CD4-positive, alpha-beta T cell treated with Interleukin-6 at 100 ng/mL for 8 hours (primary cell): ENCODE data around the gene MYO1D.

Experiments used
- DNase-seq: peaks from one replicate; pipeline ENCODE4 v3.0.0-alpha.2; 2020; ENCODE audit warnings: mixed read lengths, low spot score

Gene MYO1D

GRCh38 chr17:32819035-32819434 lies 57.9 kb downstream of the MYO1D start:
- DNase-seq, result no peak

DNA sequence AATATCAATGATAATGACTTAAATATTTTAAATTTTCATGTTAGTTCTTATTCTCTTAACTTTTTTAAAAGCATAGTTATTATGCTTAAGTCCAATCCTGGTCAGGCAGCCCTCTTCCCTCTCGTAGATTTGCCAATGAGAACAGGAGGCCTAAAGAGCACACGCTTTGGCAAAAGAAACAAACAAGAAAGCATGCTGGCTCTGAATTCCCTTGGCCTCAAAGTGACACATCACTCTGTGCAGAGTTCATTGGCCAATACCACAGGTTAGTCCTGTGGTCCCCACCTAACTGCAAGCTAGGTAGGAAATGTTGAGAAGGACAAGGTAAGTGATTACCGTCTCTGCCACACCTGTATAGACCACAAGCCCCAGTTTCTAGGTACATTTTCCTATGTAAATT lies 61.5 kb downstream of the MYO1D start:
- no peak for DNase-seq

DNA sequence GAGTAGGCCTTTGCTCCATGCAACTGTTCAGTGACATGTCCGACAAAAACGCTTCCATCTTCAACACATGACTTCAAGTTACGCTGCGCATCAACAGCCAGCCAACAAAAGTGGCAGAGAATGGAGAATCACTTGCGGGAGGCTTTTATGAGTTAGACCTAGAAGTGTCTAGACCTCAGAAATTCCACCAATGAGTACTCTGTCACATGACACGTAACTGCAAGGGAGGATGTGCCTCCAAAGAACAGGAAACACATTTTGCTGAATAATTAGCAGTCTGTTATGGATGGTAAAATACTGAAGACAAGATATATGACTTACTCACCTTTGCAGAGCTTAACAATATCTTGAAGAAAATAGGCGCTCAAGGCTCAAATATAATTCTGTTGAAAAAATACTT lies 62.1 kb downstream of the MYO1D start:
- no peak for DNase-seq

DNA sequence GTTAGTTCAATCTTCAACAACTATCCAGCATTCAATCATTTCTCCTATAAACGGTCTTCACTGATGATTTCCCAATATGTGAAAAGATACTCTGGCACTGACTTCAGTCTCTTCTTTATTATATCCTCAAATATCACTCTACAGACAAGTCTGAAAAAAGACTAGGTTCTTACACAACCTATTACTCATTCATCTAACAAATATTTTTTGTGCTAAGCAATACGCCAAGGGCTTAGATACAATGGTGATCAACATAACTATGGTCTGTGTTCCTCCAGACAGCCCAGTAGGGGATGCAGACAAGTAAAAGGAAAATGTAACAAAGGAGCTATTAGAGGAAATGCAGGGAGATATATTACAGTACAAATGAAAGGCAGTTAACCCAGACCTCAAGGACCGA lies 63.9 kb downstream of the MYO1D start:
- no peak for DNase-seq

- DNase-seq, result no peak
Measured at GRCh38 chr17:32810690-32811089, 66.2 kb downstream of the MYO1D start.

GRCh38 chr17:32807577-32807976 lies 69.3 kb downstream of the MYO1D start:
- no peak for DNase-seq

- DNase-seq, result no peak
Measured at GRCh38 chr17:32806646-32807045, 70.3 kb downstream of the MYO1D start.

GRCh38 chr17:32805029-32805976 lies 71.6 kb downstream of the MYO1D start:
- DNase-seq, result no peak

- DNase-seq, result no peak
Measured at GRCh38 chr17:32803544-32803943, 73.4 kb downstream of the MYO1D start.

DNA sequence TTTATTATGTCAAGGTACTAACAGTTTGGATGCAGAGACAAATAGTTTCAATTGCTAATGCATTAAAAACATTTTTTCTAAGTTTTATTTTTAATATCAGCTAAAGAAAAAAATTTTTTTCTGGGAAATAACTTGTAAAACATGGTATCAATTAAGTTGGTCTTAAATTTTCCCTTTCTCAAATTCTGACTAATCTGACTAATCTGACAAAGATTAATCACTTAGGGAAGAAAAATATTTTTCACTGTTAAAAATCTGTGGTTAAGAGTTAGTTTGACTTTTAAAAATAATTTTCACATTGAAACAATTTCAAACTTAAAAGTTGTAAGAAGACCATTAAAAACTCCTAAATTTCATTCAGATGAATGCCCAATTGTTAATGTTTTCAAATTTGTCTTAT lies 74.6 kb downstream of the MYO1D start:
- no peak for DNase-seq

DNA sequence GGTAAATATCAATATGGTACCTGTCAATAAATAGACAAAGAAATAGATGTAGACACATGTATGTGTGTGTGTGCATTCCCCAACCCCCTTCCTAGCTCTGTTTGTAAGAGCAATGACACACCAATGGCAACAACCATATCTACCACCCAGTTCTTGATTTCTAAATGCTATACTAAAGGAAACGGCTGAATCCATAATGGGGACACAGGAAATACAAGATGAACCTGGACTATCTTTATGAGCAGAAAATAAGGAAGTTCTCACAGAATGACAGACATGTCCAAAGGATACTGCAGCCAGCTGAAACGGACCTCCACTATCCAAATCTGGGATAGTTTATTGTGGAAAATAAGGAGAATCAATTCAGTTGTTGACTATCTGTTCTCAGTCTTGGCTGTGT lies 75.3 kb downstream of the MYO1D start:
- no peak for DNase-seq

DNA sequence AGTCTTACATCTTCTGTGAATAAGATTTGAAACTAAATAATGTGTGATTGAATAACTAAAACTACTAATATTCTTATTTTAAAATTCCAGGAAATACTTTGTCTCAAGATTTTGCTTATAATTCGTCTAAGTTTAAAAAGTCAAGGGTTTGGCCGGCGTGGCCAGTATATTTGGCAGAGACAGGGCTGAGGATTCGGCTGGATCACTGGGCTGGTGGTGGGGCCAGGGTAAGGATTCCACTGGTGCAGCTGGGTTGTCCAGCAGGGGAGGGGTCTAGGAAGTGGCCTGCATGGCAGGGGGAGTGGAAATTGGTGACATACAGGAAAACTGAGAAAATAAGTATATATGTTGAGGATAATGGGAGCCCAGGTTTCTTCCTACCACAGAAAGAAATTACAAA lies 75.7 kb downstream of the MYO1D start:
- no peak for DNase-seq

- DNase-seq, result no peak
Measured at GRCh38 chr17:32798938-32799337, 78.0 kb downstream of the MYO1D start.

GRCh38 chr17:32795339-32795979 lies 81.5 kb downstream of the MYO1D start:
- DNase-seq, result no peak

- no peak for DNase-seq
Measured at GRCh38 chr17:32794533-32795246, 82.2 kb downstream of the MYO1D start.

GRCh38 chr17:32793841-32794240 lies 83.1 kb downstream of the MYO1D start:
- DNase-seq, result no peak

GRCh38 chr17:32792207-32792606 lies 84.7 kb downstream of the MYO1D start:
- DNase-seq, result no peak

GRCh38 chr17:32786169-32786568 lies 90.8 kb downstream of the MYO1D start:
- no peak for DNase-seq

- no peak for DNase-seq
Measured at GRCh38 chr17:32784113-32784512, 92.8 kb downstream of the MYO1D start.

- DNase-seq, result peak; percentile 40
Measured at GRCh38 chr17:32783602-32784001, 93.3 kb downstream of the MYO1D start.

- no peak for DNase-seq
Measured at GRCh38 chr17:32780721-32781120, 96.2 kb downstream of the MYO1D start.

- DNase-seq, result no peak
Measured at GRCh38 chr17:32777922-32778321, 99.0 kb downstream of the MYO1D start.

GRCh38 chr17:32777436-32777835 lies 99.5 kb downstream of the MYO1D start:
- DNase-seq, result no peak
